ENCODE results near the gene TBC1D14.

The TBC1D14 gene

DNA sequence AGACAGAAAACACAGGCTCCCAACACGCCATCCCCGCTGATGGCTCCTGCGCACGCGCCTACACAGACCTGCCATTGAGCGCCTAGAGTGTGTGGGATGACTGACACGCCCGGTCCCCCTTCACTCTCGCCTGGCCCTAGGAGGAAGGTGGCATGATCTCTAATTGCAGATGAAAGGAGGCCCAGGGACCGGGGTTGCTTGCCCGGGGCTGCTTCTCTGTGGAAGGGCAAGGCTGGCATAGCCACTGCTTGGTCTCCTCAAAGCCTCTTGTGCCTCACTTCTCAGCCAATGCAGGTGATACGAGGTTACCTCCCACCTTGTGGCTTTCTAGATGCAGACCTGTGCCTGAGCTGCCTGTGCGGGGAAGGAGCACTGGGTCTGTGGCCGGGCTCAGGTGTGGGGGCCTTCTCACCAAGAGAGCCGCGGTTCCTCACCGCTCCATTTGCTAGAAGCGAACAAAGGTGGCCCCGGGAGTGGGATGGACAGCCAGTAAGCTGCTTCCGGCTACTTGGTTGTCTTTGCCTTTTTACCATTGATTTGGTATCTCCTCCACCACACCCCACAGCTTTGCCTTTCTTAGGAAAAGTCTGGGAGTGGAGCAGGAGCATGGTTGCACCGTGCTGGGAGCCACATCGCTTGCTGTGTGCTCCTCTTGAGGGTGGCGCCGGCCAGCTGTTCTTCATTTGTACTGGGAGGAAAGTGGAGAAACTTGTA, 47.0 kb downstream of the TBC1D14 start:
- Histone ChIP-seq H3K4me3 (no peak overlapping the region), H3K27me3 (no peaks in the 10 kb centered on the region), H3K4me1 (peaks cover 0 to 13% (median 3%) of the 10 kb centered on the region in 4 donors), H3K27ac (no peak overlapping the region), H3K9me3 (no peaks in the 10 kb centered on the region), H3K36me3 (no peaks in the 10 kb centered on the region)
- TF ChIP-seq, protein P1, sequence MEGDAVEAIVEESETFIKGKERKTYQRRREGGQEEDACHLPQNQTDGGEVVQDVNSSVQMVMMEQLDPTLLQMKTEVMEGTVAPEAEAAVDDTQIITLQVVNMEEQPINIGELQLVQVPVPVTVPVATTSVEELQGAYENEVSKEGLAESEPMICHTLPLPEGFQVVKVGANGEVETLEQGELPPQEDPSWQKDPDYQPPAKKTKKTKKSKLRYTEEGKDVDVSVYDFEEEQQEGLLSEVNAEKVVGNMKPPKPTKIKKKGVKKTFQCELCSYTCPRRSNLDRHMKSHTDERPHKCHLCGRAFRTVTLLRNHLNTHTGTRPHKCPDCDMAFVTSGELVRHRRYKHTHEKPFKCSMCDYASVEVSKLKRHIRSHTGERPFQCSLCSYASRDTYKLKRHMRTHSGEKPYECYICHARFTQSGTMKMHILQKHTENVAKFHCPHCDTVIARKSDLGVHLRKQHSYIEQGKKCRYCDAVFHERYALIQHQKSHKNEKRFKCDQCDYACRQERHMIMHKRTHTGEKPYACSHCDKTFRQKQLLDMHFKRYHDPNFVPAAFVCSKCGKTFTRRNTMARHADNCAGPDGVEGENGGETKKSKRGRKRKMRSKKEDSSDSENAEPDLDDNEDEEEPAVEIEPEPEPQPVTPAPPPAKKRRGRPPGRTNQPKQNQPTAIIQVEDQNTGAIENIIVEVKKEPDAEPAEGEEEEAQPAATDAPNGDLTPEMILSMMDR (IDR thresholded peaks at IDR 0.05): no peak
- peak in 1 of 2 donors; percentile 51 for DNase-seq
- intact Hi-C loops (cut with DNase I; ENCODE audit: low total_unique reads): no loop called here

DNA sequence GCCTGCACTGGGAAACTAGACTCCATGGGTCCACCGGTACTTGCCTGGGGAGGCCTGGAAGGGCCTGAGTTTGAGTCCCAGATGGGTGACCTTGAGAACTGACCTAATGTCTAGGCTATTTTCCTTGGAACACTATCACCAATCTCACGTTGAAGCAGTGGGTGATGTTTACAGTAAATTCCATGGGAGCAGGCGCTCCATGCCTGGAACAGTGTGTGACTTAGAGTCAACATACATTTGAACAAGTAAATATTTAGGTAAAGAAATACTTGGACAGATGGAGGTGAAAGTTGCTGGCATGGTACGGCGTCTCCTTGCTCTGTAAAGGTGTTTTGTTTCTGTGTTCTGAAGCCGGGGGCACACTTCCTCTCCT, 47.5 kb downstream of the TBC1D14 start:
- DNase-seq: peak in 1 of 2 donors; percentile 28
- intact Hi-C loops (cut with DNase I; ENCODE audit: low total_unique reads): no loop called here
- no peak overlapping the region for H3K4me3 ChIP-seq
- peaks cover 0 to 13% (median 3%) of the 10 kb centered on the region in 4 donors for H3K4me1 ChIP-seq
- TF ChIP-seq, protein P1 (IDR thresholded peaks at IDR 0.05): no peak
- H3K27ac ChIP-seq: no peak overlapping the region
- H3K27me3 ChIP-seq: no peaks in the 10 kb centered on the region
- no peaks in the 10 kb centered on the region for H3K9me3 ChIP-seq
- H3K36me3 ChIP-seq: no peaks in the 10 kb centered on the region

DNA sequence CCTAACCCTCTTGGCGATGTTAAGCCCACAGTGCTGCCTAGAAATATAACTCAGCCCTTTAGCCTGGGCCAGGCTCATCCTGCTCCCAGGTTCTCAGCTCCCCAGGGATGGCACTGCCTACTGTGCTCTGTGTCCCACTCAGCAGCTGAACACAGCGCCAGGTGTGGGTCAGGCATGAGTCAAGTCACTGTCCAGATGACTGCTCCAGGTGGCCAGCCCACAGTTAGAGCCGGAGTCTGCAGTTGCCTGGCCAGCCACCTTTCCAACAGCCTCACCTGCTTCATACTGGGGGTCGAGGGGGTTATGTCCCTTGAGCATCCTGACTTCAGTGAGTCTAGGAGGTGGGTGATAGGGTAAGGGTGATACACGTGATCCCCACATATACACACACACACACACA, 48.4 kb downstream of the TBC1D14 start:
- peak in 1 of 2 donors; percentile 25 for DNase-seq
- TF ChIP-seq, protein P1 (IDR thresholded peaks at IDR 0.05): no peak
- Histone ChIP-seq H3K27me3 (no peaks in the 10 kb centered on the region), H3K36me3 (no peaks in the 10 kb centered on the region), H3K27ac (no peak overlapping the region), H3K4me3 (no peak overlapping the region), H3K9me3 (no peaks in the 10 kb centered on the region), H3K4me1 (peaks cover 0 to 13% (median 3%) of the 10 kb centered on the region in 4 donors)
- intact Hi-C loops (cut with DNase I; ENCODE audit: low total_unique reads): no loop called here

DNA sequence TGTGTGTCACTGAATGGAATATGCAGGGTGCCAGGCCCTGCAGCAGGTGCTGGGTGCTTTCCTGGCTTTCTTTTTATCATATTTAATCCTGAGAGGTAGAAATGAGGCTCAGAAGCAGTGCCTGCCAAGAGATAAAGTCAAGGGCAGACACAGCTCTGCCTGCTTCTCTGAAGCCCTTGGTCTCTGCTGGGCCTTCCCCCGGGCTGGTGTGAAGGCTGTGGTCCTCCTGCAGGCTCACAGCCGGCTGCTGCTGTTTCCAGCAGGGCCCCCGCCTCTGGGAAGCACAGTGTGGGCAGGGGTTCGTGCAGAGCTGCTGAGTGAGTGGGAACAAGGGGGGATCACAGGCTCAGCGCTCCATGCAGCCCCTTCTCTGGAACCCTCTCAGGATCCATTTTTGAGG, 49.6 kb downstream of the TBC1D14 start:
- H3K9me3 ChIP-seq: no peaks in the 10 kb centered on the region
- H3K27ac ChIP-seq: no peak overlapping the region
- H3K4me3 ChIP-seq: no peak overlapping the region
- DNase-seq: no peak
- peaks cover 0 to 5% (median 0%) of the 10 kb centered on the region in 4 donors for H3K4me1 ChIP-seq
- no peaks in the 10 kb centered on the region for H3K27me3 ChIP-seq
- no peaks in the 10 kb centered on the region for H3K36me3 ChIP-seq
- intact Hi-C loops (cut with DNase I; ENCODE audit: low total_unique reads): no loop called here
- TF ChIP-seq, protein P1 (IDR thresholded peaks at IDR 0.05): no peak

DNA sequence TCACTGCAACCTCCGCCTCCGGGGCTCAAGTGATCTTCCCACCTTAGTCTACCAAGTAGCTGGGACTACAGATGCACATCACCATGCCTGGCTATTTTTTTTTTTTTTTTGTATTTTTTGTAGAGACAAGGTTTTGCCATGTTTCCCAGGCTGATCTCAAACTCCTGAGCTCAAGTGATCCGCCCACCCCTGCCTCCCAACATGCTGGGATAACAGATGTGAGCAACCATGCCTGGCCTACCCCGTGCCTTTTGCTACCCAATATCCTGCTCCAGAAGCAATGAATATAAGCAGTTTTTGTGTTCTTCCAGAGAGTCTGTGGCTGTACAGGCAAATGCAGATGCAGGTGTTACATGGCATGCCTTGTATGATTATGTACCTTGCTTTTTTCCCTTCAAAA, 50.5 kb downstream of the TBC1D14 start:
- intact Hi-C loops (cut with DNase I; ENCODE audit: low total_unique reads): no loop called here
- TF ChIP-seq, protein P1 (IDR thresholded peaks at IDR 0.05): no peak
- H3K4me3 ChIP-seq: no peak overlapping the region

More for the DNA sequence above, 50.5 kb downstream of the TBC1D14 start:
- Histone ChIP-seq H3K9me3 (no peaks in the 10 kb centered on the region), H3K27ac (no peak overlapping the region), H3K4me1 (peaks cover 0 to 4% (median 0%) of the 10 kb centered on the region in 4 donors), H3K27me3 (no peaks in the 10 kb centered on the region), H3K36me3 (no peaks in the 10 kb centered on the region)
- DNase-seq: no peak
